ENCODE results near the gene NHLH1.

- TF ChIP-seq CTCF (IDR thresholded peaks at IDR 0.05; ENCODE audit: low read length) (no peak), EZH2 (optimal IDR thresholded peaks at IDR 0.05; ENCODE audit: low read depth, low read length) (no peak)
These were observed 35.3 kb downstream of the NHLH1 start for GRCh38 chr1:160402001-160402795.
